NCI-H1105 treated with DMSO at 0.1 percent for 48 hours (cell line): ENCODE data around the gene OTX1.
"Not testable (repeated sequence)": the region's sequence is repeated elsewhere in the genome, so short reads cannot be mapped to it uniquely, and the experiment has no call there.

Source experiments
- DNase-seq: peaks from one replicate; lab custom pipeline; 2025; lab: John Stamatoyannopoulos, UW

The OTX1 gene

DNA sequence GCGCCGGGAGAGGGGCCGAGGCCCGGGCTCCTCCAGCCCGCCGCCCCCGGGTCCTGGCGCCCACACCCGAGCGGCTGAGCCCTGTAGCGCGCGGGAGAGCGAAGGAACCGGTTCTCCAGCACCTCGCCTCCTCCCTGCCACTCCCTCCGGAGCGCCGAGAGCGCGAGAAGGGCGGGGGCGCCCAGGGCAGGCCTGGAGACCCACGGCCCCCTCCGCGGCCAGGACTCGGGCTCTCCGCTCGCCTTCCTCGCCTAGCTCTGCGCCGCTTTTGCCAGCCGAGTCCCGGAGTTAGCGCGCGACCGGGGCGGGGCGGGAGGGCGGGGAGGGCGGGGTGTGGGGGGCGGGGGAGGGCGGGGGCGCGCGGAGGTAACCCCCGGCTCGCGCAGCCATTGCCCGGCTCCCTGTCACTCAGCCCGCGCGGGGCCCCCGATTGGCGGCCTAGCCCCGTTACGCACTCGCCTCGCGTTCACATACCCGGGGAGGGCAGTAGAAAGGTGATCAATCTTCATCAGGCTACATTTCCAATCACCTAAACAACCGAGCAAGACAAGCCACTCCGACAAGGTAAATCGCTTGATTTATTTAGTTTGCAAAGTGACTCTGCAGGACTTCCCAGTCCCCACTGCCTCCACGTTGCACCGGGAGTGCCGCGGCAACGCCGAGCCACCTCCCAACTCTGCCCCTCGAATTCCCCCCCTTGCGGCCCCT is at the start of gene OTX1:
TSS of gene OTX1 (plus strand) at position 497 of the 708 bp plus-strand sequence. CDS start 2,161 bp downstream, outside the sequence.
- peak; percentile 85 for DNase-seq

DNA sequence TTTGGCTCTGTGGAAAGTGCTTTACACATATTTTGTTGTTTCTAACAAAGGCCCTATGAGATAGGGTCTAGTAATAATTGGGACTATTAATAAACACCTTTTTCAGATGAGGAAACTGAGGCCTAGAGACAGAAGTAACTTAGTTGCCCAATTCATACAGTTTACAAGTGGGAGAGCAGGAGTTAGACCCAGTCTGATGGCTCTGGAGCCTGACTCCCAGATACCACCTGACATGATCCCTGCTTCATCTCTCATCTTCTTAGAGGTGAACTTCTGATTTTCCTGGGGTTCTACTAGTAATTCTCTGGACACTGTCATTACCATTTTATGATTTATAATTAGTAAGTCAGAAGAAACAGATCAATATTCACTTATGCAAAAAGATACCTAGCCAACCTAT is 49.1 kb upstream of the OTX1 start:
- DNase-seq: no peak

DNA sequence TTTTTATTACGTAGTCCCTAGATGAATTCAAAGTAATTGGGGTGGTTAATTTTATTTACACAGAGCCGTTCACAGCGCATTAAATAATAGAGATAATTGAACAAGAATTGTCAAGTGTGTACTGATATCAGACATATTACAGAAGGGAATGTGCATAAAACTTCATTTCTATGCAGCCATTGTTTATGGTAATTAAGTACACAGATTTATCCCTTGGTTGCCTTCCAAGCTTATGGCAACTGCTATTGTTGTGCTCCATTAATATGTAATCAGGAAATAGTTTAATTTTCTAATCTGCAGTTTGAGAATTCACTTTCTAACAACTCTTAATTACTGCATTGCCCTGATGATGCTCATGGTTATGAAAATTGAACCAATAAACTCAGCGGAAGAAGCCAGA is 47.3 kb upstream of the OTX1 start:
- peak; percentile 67 for DNase-seq

DNA sequence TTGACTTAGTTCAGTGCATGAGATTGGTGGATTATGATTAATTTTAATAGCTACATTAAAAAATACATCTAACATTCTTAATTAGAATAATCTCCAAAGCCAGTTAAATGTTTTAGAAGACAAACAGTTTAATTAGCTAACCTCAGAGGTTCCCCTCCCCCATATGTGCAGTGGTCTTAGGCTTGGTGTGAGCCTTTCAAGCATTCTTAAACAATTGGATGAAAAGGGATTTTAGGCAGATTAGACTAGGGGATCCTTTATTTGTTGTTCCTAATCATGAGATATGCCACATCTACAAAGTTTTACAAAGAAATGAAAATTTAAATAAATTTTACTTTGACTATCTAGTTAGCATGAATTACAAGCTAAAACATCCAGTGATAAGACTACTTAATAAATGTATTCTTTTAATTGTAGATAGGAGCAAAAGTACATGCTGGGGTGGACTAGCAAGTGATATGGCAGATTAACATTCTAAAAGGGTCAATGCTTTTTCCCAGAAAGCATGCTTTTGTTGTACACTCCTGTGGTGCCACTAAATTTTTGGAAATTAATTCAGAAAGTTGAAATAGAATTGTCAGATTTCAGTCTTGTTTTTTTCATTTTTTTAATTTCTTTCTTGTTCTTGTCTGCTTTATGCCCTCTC is 42.7 kb upstream of the OTX1 start:
- DNase-seq: no peak

DNA sequence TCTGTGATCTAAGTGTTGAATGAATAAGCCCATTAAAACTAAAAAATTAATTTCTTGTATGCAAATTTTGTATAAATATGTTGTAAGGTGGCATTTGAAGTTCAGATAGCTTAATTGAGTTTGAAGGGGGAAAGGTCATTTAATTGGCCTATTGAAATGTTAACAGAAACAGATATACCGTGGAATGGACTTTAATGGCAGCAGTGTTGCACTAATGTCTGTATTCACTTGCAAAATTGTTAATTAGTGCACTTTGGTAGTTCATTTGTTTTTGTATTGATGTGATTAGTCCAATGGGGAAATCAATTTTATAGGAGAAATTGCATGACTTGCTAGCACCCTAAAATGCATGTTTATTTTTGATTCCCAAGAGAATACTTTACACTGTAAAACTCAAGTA is 41.8 kb upstream of the OTX1 start:
- no peak for DNase-seq

DNA sequence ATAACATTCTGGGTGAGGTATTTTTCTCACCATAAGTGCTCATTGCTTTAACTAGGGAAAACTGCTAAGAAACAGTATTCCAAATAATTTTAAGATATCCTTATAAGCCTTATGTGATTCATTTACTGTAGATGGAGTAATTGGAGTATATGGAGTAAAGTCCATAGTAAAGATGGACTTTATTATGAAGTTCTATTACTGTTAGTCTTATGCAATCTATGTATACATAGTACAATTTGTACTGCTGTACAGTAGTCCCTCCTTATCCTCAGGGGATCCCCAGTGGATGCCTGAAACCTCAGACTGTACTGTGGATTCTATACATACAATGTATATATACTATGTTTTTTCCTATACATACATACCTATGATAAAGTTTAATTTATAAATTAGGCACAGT is 41.1 kb upstream of the OTX1 start:
- DNase-seq: no peak

DNA sequence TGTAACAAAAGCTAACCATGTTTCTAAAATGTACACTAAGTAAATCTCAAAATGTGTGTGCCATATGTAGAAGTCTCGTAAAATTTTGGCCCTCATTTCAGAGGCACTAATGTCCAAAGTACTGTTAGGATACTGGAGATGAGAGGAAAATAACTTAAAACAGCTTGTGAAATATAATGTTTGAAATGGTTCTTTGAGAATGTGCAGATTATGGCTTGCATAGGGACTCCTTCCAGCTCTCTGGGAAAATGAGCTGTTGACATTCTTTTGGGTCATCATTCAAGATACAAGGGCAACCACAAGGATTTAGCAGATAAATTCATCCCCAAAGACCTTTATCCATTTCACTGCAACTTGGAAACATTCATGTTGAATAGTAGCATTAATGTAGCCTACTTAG is 38.1 kb upstream of the OTX1 start:
- no peak for DNase-seq

DNA sequence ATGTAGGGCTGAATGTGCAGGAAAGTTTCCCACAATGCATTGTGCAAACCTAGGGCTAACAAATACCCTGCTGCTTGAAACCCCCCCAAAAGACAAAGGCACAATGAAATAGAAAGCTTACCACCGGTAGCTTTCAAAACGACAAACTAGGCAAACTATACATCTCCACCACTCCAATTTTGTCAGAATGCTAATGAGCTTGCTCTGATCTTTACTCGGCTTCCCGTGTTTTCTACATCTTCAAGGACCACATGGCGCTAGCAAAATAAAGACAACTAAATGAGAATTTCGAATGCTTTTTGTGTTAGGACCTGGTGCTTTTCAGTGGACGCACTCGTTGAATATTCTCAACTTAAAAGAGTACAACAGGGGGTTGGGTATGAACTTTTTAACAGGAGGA is 37.2 kb upstream of the OTX1 start:
- DNase-seq: no peak

DNA sequence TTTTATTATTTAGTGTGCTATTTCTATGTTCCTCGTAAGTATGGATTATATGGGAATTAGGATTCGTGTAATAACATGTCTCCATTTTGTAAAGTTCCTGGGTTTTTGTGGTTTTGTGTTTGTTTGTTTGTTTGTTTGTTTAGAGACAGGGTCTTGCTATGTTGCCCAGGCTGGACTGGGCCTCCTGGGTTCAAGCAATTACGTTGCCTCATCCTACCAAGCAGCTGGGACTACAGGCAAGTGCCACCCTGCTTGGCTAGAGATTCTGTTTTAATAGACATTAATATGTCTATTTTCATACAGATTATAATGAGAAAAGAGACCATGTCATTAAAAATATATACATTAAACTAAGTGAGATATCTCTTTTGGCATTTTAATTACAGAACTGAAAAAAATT is 35.2 kb upstream of the OTX1 start:
- DNase-seq: no peak

DNA sequence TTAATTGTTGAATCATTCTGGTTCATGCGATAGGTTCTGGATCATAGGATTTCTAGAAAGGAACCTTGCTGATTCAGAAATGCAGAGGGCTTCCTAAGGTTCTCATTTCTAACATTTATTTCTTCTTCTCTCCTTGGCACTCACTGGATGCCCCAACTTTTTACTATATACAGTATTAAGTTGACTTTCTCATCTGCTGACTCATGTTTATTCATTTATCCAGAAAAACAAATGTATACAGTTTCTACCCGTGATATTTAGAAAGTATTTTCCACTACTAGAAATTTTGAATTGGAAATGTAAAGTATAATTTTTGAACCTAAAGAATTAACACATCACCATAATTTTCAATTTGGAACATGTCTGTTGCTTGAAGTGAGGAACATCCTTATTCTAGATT is 32.2 kb upstream of the OTX1 start:
- no peak for DNase-seq

DNA sequence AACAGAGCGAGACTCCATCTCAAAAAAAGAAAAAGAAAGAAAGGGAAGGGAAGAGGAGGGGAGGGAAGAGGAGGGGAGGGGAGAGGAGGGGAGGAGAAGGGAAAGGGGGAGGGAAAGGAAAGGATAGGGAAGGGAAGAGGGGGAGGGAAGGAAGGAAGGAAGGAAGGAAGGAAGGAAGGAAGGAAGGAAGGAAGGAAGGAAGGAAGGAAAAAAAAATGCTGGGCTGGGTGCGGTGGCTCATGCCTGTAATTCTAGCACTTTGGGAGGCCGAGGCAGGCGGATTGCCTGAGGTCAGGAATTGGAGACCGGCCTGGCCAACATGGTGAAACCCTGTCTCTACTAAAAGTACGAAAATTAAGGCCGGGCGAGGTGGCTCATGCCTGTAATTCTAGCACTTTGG is 30.9 kb upstream of the OTX1 start:
- DNase-seq: not testable (repeated sequence)

DNA sequence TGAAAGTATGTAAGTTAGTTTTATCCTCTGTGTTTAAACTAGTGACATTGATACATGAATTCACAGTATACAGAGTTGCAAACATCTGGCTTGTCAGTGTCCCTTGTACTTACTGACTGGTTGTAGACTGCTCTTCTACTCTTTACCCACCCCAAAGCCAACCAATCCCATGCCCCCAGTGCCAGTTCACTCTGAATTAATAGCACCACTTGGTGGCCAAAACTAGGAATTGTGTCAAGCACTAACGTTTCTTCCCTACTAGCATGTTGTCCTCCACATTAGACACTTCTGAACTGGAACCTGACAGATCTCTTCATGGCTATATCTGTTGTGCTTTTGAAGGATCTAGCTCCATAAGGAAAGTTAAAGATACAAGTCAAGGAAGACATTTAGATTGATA is 27.2 kb upstream of the OTX1 start:
- DNase-seq: peak; percentile 4

DNA sequence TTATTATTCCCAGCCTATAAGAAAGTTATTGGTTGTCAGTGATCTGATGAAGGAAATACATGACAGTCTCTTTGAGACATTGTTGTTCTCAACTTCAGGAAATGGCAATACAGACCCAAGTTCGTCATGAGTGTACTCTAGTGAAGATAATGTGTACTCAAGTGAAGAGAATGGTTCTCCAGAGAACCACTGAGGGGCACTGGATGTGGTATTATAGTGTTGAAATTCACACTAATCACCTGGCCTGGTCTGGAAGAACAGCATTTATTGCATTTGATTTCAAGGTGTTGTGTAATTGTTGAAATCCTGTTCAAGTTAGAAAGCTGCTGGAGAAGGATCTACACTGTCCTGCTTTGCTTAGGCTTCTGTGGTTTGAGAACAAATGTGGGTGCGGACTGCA is 23.4 kb upstream of the OTX1 start:
- no peak for DNase-seq

DNA sequence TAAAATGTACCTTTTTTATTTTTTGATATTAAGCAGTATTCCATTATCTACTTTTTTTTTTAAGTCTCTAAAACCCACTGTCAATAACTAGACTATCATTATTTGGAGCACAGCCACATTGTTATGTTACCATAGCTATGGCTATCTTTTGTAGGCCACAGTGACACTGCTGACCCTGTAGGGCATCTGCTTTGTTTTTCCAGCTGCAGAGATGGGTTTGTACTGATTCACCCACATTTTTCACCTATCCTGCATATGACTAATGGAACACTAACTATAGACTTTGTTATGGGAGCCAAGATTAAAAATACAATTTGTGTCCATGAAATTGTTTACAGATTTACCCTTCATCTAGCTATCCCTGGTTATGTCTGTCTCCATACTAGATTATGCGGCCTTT is 21.6 kb upstream of the OTX1 start:
- no peak for DNase-seq

DNA sequence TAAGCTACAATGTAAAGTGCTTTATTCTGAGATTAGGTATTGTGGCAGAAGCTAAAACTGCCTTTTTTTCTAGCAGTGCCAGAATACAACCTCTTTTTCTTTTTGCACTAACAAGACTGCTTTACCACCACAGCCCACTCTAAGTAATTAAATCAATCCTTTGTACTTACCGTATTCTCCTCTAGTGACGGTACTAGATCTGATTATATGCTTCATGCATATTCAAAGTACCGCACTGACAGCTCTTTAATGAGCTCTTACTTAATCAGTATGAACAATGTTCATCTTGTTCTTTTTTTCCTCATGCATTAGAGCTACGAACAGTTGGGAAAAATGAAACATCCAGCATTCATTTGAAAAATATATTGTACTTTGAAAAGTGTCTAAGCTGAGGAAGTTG is 16.1 kb upstream of the OTX1 start:
- no peak for DNase-seq

DNA sequence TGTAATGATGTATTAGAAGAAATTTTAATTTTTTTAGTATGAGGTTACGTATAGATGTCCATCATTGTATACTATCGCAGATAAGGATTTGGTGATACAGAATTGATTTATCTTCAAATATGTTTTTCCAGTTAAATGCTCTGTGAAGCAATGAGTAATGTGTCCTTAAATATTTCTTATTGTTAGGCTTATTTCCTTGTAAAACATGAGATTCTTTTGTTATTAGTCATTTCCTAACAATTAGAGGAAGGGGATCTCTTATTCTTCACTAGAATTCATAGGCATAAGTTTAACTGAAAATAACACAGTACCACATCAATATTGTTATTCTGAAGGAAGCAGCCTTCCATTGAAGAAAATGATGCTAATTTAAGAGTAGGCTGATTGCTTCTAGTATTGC is 15.5 kb upstream of the OTX1 start:
- DNase-seq: no peak

DNA sequence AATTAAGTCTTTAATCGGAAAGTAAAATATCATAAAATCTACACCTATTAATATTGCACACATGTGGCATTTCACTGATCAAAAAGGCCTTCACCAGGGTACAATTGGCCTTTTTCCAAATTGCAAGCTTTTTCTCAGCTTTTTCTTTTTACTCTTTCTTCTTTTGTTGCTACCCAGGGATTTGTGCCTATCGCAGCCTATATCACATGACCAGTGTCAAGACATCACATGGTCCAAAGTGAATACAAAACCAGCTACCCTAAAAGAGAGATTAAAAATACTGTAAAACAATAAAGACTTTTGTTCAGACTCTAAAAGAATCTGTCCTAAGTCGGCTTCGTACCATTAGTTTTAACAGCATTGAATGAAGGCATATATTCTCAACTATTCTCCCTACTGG is 15.0 kb upstream of the OTX1 start:
- DNase-seq: no peak

DNA sequence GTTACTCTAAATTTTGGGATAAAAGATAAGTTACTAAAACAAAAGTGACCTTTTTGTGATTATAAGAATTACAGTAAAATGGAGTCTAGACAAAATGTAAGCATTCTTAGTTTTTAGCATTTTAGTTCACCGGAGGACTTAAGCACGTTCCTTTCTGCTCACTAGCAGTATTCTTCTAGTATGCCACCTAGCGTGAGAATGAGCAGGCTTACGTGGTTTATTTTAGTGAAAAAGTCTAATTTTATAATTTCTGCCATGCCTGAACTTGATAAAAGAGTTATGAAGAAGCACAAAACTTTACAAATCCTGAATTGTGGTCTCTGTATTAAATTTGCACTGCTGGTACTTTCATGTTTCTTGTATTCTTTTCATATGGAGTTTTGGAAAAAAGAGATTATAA is 12.6 kb upstream of the OTX1 start:
- DNase-seq: no peak

DNA sequence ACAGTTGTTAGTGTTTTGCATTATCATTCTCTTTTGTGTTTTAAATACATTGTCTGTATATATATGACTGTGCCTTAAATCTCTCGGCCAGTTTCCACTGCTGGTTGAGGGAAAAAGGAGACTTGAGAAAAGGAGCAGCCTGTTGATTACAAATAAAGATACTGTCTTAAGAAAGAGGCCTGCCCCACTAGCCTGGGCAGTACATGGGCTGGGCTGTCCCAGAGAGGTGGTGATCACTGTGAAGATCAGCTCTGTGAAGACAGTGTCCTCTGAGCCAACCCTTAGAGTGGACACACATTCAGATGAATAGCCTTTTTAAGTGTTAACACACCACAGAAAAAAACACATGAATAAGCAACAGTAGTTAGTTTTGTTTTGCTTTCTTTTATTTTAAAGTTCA is 10.0 kb upstream of the OTX1 start:
- DNase-seq: no peak

DNA sequence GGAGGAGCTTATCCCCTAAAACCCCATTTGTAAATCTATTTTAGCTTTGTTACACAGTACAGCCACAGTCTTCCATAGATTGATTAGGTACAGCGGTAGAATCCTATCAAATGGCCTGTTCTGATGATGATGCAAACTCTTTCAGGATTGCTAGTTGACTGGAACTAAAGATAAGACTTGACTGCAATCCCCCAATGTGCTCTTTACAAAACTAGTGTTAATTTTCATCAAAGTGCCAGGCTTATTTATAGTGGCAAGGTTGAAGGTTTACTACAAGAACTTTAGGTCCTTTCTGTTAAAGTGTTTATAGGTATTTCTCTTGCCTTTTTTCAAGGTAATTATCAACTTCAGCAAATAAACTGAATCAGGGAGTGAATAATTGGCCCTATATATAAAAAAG is 9.0 kb upstream of the OTX1 start:
- DNase-seq: no peak

DNA sequence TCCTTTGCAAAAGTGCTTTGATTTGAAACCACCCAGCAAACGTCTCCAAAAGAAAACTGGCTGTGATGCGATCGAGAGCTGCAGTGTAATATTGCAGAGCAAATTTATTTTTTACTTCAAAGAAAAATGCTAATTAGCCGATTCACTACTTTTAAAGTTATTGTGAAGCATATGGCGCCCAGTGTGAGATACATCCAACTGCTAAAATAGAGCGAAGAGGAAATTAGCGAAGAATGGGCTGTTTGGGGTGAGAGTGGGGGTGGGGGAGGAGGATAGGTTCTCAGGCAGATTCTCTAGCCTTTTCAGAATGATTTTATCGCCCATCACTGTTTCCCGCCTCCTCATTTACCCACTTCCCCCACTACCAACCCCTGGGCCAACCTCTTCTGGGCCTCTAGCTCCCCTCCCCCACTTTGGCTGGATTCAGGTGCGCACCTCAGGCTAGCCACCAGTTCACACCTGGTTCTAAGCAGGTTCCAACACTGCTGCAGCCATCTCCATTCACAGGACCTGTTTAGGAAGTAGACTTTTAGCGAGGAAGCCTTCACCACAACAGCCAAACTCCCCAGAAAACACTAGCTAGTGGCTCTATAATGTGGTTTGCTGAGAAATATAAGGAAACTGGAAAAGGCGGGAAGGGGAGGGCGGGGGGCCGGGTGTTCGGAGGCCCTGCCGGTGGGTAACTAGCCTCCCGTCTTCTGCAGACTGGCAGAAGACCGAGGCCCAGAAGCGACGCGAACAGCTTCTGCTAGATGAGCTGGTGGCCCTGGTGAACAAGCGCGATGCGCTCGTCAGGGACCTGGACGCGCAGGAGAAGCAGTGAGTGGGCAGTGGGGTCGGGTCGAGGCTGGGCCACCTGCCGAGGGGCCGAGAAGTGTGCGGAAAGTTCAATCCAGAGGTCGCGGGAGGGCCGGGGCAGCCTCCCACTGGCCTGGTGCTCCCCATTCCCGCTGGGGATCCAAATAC is 6.0 kb upstream of the OTX1 start:
- DNase-seq: no peak

DNA sequence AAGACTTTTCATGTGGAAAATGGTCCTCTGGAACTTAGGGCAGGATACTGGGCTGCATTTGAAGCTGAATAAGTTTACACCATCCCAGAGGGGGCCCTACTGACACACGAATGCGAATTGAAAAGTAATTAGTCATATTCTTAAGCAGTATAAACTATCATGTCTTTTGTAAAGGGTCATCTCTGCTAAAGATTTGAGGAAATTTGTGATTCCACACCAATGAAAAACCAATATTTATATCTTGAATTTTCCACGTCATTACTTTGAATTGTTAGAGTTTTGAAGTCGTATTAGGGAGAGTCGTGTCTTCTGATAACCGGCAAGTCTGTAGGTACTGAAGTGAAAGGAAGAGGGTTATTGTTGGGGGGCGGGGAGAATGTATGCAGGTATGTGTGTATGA is 4.1 kb upstream of the OTX1 start:
- no peak for DNase-seq

DNA sequence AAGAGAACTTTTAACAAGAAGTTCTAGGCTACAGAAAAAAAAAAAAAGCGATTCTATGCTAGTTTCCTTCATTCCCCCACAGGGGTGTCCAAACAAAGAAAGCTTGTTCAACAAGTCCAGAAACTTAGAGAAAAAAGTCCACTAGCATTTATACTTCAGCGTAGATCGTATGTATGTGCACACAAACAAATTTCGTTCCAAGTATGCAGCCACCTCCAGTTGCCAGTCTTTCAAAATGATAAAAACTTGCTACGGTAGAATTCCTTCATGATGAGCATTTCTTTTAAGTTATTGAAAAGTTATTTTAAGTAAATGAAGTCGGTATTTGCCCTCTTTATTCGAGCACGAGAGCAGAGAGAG is 3.7 kb upstream of the OTX1 start:
- DNase-seq: no peak
